GM19193 (cell line): ENCODE data around the gene CCDC112.

Experiments
- POLR2A ChIP-seq: IDR thresholded peaks from 4 replicates; pipeline ENCODE4 v1.6.1; 2011; ENCODE audit not compliant: insufficient read depth, insufficient read length; ENCODE audit errors: extremely low read depth

The CCDC112 gene

GRCh38 chr5:115284021-115284420, 12.4 kb downstream of the CCDC112 start:
- TF ChIP-seq POLR2A: no peak

- TF ChIP-seq POLR2A: no peak
Observed at GRCh38 chr5:115282131-115282530, 14.3 kb downstream of the CCDC112 start.

GRCh38 chr5:115274584-115274983, 21.9 kb downstream of the CCDC112 start:
- TF ChIP-seq POLR2A: no peak

GRCh38 chr5:115272297-115272958, 24.0 kb downstream of the CCDC112 start:
- no peak for TF ChIP-seq POLR2A

- no peak for TF ChIP-seq POLR2A
Observed at GRCh38 chr5:115271295-115272050, 25.0 kb downstream of the CCDC112 start.

- no peak for TF ChIP-seq POLR2A
Observed at GRCh38 chr5:115267617-115268016, 28.8 kb downstream of the CCDC112 start.

GRCh38 chr5:115265220-115265619, 31.2 kb downstream of the CCDC112 start:
- TF ChIP-seq POLR2A: no peak

GRCh38 chr5:115264786-115265185, 31.7 kb downstream of the CCDC112 start:
- no peak for TF ChIP-seq POLR2A

- TF ChIP-seq POLR2A: no peak
Observed at GRCh38 chr5:115263078-115263380, 33.4 kb downstream of the CCDC112 start.

GRCh38 chr5:115262321-115263077, 34.0 kb downstream of the CCDC112 start, which contains the start of gene PGGT1B:
TSS of gene PGGT1B (minus strand) at chr5:115262877. CDS start at chr5:115262851, 26 bp downstream.
- TF ChIP-seq POLR2A: peak; percentile 88

GRCh38 chr5:115262011-115262320, 34.5 kb downstream of the CCDC112 start:
- TF ChIP-seq POLR2A: no peak

- TF ChIP-seq POLR2A: no peak
Observed at GRCh38 chr5:115260248-115260647, 36.2 kb downstream of the CCDC112 start.

GRCh38 chr5:115257981-115258380, 38.5 kb downstream of the CCDC112 start:
- no peak for TF ChIP-seq POLR2A

GRCh38 chr5:115246361-115246991, 50.0 kb downstream of the CCDC112 start:
- no peak for TF ChIP-seq POLR2A

- no peak for TF ChIP-seq POLR2A
Observed at GRCh38 chr5:115243412-115243811, 53.0 kb downstream of the CCDC112 start.
